ES-I3 (cell line): Measurements from ENCODE around the gene CPT1B.

Experiments
- H3K36me3 ChIP-seq: 2 replicates; pipeline ENCODE4 v1.6.1; 2013; ENCODE audit warnings: mild to moderate bottlenecking, low read length, control low read depth, moderate library complexity; ENCODE audit not compliant: insufficient read depth
- H3K4me1 ChIP-seq: 2 replicates; pipeline ENCODE4 v1.6.1; 2013; ENCODE audit warnings: mild to moderate bottlenecking, control low read depth, low read length; ENCODE audit not compliant: insufficient read depth
- H3K9ac ChIP-seq: 2 replicates; pipeline ENCODE4 v1.6.1; 2013; ENCODE audit warnings: low read depth, mild to moderate bottlenecking, low read length, moderate library complexity
- H3K9me3 ChIP-seq: 2 replicates; pipeline ENCODE4 v1.6.1; 2013; ENCODE audit warnings: mild to moderate bottlenecking, low read length, moderate library complexity; ENCODE audit not compliant: control insufficient read depth, insufficient read depth

CPT1B gene

DNA sequence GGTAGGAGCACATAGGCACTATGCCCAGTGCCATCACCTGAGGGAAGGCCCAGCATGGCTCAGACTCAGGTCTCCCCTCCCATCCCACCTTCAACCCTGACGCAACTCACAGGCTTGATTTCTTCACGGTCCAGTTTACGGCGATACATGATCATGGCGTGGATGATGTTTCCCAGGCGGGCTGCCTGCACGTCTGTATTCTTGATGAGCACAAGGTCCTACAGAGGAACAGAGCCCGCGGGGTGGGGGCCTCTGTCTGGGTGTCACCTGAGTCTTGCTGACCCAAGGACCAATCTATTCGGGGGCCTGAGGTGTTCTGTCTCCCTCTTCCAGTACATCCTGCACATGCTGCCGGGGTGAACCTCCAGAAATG is 3.9 kb downstream of the CPT1B start:
- no peaks in the 10 kb centered on the region; the same call in 1 of the 2 replicates for H3K4me1 ChIP-seq
- H3K9ac ChIP-seq: no peak overlapping the region
- H3K36me3 ChIP-seq: peaks cover 7% of the 10 kb centered on the region; the same call in 1 of the 2 replicates
- H3K9me3 ChIP-seq: no peaks in the 10 kb centered on the region

DNA sequence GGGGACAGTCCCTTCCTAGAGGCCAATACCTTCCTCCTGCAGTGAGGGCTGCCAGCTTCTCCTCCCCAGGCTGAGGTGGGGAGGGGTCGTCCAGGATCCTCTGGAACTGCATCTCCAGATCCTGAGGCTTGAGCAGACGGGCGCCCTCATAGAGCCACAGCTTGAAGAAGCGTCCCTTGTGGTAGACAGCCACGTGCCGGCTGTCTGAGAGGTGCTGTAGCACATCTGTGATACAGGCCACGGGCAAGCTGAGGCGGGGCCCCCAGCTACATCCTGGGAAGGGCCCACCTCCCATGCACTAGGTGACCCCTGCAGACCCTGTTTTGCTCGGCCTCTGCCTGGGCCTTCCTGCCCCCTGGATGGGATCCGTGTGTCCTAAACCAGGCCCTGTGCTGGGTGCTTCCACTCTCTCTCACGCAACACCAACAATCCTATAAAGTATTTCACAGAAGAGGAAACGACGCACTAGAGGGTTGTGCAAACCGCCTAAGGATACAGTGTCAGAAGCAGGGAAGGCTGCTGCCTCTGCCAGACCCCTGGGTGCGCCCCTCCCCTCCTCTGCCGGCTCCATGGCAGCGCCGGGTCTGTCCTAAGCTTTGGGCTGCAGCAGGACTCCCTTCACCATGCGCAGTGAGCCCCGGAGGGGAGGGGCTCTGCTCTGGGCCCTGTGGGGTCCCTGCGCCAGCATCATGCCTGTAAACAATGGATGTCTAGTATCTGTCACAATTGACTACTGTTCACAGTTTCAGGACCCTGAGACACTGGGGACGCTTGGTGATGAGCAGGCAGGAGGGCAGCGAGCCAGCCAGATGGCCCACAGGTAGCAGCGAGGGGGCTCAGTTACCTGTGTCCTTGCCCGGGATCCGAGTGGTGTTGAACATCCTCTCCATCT is 4.5 kb downstream of the CPT1B start:
- Histone ChIP-seq H3K9ac (no peak overlapping the region), H3K4me1 (no peaks in the 10 kb centered on the region; the same call in 1 of the 2 replicates), H3K9me3 (no peaks in the 10 kb centered on the region), H3K36me3 (peaks cover 7% of the 10 kb centered on the region; the same call in 1 of the 2 replicates)

DNA sequence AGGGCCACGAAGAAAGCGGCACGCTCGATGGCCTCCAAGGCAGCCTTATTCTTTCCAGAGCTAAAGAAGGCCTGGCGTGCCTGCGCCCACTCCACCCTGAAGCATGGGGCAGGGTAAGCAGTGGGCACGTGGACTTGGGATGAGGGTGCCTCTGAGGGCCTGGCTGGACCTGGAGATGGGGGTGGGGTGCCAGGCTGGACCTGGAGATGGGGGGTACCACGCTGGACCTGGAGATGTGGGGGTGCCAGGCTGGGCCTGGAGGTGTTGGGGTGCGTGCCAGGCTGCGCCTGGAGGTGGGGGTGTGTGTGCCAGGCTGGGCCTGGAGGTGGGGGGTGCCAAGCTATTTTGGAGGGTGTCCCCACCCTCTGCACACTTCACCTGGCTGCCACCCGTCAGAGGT is 5.3 kb downstream of the CPT1B start:
- Histone ChIP-seq H3K9me3 (no peaks in the 10 kb centered on the region), H3K9ac (no peak overlapping the region), H3K4me1 (no peaks in the 10 kb centered on the region), H3K36me3 (peaks cover 8% of the 10 kb centered on the region; the same call in 1 of the 2 replicates)

DNA sequence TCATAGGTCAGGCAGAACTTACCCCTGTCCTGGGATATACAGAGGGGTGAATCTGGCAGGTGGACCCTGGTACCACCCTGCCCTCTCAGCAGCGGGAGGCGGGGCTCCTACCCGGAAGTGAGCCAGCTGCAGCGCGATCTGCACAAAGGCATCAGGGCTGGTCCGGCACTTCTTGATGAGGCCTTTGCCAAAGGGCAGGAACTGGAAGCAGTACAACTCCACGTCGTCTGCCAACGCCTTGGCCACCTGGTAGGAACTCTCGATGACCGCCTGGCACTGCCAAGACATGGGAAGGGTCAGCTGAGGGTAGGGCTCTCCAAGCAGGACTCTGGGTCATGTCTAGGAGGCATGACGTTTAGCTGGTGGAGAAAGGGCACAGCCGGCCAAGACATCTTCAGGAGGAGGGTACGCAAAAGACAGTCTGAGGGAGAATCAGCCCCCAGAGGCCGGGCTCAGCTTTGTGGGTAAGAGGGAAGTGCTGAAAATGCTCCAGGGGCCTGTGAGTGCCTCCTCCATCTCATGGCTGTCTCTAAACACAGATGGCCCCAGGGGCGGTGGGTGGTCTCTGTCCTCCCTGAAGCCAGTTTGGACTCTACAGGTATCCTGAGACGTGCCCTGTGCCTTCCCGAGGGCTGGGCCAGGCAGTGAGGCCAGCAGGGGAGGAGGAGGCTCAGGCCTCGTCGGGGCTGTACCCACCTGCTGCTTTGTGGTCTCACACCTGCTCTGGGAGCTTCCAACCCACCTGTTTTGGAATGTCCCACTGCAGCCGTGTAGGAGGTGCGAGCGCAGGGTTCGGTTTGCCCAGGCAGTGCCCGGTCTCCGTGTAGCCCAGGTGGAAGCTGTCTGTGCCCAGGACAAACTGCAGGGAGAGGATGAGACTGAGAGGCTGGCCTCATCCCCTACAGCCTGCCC is 6.7 kb downstream of the CPT1B start:
- Histone ChIP-seq H3K36me3 (peaks cover 12% of the 10 kb centered on the region; the same call in 1 of the 2 replicates), H3K9ac (no peak overlapping the region), H3K9me3 (no peaks in the 10 kb centered on the region), H3K4me1 (no peaks in the 10 kb centered on the region)

DNA sequence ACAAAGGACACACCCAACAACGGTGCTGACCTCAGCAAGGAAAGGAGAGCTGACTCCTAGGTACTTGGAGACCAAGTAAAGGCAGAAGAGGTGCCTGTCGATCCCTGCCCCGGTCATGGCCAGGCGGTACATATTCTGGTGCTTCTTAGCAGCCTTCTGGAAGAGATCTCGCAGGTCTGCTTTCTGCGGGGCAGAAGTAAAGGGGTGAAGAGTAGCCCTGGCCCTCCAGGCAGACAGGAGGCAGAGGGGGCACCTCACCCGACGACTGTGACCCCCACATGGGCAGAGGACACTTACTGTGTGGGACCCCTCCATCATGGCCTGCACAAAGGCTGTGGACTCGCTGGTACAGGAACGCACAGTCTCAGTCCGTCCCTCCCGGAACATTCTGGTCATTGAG is 7.4 kb downstream of the CPT1B start:
- peaks cover 12% of the 10 kb centered on the region; the same call in 1 of the 2 replicates for H3K36me3 ChIP-seq
- no peaks in the 10 kb centered on the region for H3K9me3 ChIP-seq
- no peaks in the 10 kb centered on the region for H3K4me1 ChIP-seq
- H3K9ac ChIP-seq: no peak overlapping the region

DNA sequence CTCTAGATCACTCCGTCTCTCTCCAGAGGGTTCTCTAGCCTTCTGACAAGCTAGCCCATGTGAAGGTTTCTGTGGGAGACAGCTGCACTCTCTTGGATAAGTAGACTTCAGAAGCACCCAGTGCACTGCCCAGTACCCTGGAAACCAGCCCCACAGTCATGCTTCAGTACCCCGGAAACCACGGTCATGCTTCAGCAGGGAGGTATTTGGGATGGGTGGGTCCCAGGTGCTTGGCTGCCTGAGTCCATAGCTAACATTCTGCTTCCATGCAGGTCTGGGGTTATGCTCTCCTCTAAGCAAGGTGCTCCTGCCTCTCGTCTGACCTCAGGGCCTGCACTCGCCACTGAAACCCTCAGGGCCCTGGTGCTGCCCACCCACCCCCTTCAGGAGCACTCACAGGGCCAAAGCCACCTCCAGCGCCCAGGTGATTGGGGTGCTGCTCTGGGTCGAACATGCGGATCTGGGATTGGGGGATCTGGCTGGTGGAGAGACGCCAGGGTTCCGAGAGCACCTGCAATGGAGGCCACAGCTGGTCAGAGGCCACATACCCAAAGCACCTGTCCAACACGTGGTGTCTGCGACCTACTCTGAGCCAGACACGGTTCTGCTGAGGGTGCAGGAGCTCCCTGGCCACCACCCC is 8.2 kb downstream of the CPT1B start:
- H3K4me1 ChIP-seq: no peaks in the 10 kb centered on the region
- H3K9me3 ChIP-seq: no peaks in the 10 kb centered on the region
- no peak overlapping the region for H3K9ac ChIP-seq
- peaks cover 12% of the 10 kb centered on the region; the same call in 1 of the 2 replicates for H3K36me3 ChIP-seq

DNA sequence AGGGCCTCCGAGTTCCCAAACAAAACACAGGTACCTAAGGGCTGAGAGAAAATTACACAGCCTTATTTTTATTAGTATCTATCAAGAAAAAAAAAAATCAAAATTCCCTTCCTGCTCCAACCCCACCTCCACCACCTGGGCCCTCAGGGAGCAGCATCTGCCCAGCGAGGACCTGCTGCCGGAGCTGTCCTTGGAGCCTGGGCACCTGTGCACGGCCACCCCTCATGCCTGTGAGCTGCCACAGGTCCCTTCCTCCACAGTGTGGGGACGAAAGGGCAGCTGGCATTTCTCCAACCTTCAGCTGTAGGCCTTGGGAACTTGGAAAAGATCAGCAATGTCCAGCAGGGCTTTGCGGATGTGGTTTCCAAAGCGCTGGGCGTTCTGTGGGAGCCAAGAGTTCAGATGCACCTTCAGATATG is 9.2 kb downstream of the CPT1B start:
- Histone ChIP-seq H3K4me1 (no peaks in the 10 kb centered on the region), H3K36me3 (peaks cover 12% of the 10 kb centered on the region; the same call in 1 of the 2 replicates), H3K9me3 (no peaks in the 10 kb centered on the region), H3K9ac (no peak overlapping the region)

DNA sequence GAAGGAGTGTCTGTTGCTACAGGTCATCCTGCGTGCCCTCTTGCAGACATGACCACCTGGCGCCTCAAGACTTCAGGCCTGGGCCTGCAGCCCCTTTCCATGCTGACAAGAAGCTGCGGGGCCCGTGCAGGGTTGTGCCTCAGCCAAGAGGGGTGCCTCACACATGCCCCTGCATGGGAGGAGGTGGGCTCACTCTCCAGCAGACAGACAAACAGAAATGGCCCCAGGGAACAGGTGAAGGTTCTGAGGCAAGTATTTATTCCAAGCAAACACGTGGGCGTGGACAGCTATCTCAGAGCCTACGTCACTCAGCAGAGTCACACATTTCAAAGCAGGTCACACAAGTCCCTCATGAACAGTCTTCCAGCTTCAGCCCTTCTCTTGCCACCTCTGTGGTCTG is 9.6 kb downstream of the CPT1B start:
- Histone ChIP-seq H3K9ac (no peak overlapping the region), H3K9me3 (no peaks in the 10 kb centered on the region), H3K4me1 (no peaks in the 10 kb centered on the region), H3K36me3 (peaks cover 12% of the 10 kb centered on the region; the same call in 1 of the 2 replicates)

DNA sequence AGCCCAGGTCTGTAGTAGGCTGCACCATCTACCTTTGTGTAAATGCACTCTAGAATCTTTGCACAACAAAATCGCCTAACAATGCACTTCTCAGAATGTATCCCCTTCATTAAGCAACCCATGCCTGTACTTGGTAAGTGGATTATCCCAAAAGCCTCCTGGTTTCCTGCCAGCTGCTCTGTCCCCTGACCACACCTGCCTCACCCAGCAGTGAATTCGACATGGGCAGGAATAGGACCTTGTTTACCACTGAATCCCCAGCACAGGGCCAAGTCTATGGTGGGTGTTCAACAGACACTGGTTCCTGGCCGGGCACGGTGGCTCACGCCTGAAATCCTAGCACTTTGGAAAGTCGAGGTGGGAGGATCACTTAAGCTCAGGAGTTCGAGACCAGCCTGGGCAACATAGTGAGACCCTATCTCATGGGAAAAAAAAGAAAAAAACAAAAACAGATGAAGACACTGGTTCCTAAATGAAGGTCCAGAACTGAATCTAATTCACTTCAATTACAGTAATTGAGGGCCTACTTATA is 10.4 kb downstream of the CPT1B start:
- peaks cover 12% of the 10 kb centered on the region; the same call in 1 of the 2 replicates for H3K36me3 ChIP-seq
- H3K9ac ChIP-seq: no peak overlapping the region
- no peaks in the 10 kb centered on the region for H3K4me1 ChIP-seq
- H3K9me3 ChIP-seq: no peaks in the 10 kb centered on the region

DNA sequence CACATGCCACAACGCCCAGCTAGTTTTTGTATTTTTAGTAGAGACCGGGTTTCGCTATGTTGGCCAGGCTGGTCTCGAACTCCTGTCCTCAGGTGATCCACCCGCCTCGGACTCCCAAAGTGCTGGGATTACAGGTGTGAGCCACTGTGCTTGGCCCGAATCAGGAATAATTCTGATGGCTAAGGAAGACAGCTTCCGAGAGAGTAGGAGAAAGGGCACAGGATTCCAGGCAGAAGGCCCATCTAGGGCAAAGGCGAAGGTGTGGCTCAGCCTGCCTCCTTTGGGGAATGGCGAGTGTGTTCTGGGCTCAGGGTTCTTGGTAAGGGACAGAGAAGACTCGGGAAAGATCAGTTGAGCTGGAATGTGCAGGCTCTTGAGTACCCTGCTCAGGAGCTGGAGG is 13.9 kb downstream of the CPT1B start:
- Histone ChIP-seq H3K36me3 (peaks cover 5% of the 10 kb centered on the region; the same call in 1 of the 2 replicates), H3K4me1 (no peaks in the 10 kb centered on the region), H3K9me3 (no peaks in the 10 kb centered on the region), H3K9ac (no peak overlapping the region)

DNA sequence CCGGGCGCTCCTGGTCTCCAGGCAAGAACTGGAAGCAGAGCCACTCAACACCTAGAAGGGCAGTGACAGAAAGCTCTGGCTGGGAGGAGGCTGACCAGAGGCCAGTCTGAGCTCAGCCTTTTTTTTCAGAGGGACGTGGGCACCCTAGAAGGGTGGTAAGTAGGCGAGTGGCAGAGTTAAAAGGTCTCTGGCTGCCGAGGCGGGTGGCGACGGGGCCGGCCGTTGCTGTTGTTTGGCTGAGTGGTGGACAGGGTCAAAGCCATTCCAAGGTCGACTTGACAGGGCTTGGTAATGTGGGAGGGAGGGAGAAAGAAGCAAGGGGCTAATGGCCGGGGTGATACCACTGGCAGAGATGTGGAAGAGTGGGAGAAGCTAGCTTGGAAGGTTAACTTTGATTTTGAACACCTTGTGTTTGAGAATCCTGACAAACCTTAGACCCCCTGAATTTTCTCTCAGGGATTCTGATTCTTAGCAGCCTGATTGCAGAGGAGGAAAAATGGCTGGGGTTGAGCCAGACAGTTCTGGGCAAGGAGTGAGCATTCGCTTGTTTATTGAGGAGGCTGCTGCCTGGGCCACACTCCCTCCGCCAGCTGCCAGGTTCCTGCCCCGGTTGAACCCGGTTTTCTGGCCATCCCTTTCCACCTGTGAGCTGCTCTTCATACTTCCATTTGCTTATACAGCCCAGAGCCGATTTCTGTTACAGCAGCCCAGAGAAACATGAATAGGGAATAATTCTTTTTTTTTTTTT is 14.6 kb downstream of the CPT1B start:
- peaks cover 5% of the 10 kb centered on the region; the same call in 1 of the 2 replicates for H3K36me3 ChIP-seq
- peak overlapping the region; percentile 82 for H3K9ac ChIP-seq
- no peaks in the 10 kb centered on the region for H3K9me3 ChIP-seq
- no peaks in the 10 kb centered on the region for H3K4me1 ChIP-seq

DNA sequence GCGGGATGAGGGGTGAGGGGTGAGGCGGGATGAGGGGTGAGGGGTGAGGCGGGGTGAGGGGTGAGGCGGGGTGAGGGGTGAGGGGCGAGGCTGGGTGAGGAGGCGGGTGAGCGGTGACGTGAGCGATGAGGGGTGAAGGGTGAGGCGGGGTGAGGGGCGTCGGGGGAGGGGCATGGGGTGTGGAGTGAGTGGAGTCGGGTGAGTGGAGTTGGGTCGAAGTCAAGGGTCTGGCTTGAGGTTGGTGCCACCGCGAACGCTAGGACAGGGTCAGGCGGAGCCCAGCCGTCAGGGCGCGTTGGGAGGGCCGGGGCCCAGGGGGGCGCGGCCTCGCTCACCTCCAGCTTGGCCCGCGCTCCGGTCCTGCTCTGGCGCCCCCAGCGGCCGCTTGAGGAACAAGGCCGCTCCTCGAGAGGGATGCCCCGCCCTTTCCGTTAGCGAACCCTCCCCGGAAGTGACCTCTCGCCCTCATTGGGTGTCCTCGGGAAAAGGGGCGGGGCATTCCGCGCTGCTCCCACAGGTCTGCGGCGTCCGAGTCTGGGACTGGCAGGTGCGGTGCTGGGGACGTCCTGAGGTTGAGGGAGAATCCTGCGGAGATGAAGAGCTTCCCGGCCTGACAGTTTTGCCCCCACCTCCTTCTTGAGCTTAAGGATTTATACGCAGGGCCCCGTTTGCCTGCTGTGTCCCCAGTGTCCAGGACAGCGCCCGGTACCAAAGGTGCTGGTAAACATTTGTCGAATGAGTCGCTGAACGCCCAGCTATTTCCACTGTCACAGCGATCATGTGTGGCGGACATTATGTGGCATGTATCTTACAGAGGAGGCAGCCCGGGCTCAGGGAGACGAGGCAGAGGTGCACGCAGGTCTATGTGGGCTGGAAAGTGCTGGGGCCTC is 15.5 kb downstream of the CPT1B start, which contains the start of gene SYCE3:
Gene SYCE3, minus strand, starts transcription at position 397 of the 890 bp plus-strand sequence. CDS start 6,514 bp downstream, outside the sequence.
- H3K36me3 ChIP-seq: peaks cover 2% of the 10 kb centered on the region; the same call in 1 of the 2 replicates
- H3K4me1 ChIP-seq: no peaks in the 10 kb centered on the region
- no peaks in the 10 kb centered on the region for H3K9me3 ChIP-seq
- peak within 1 kb of the TSS; percentile 82 for H3K9ac ChIP-seq
